GM23338 (cell line): ENCODE data around the gene MBOAT7. TPM values are rescaled to one million over a fixed set of nuclear protein-coding genes. Genes with fewer than 3 reads are reported as not detected.

Experiments
- ATAC-seq: fragments of 200-7000 bp; cut with Tn5 transposase; 3 replicates; pipeline ENCODE4 v1.9.1; 2020
- DNase-seq: peaks from one replicate; pipeline ENCODE4 v3.0.0-alpha.2; 2015; ENCODE audit warnings: low spot score
- H2AFZ ChIP-seq: fragments of 200-600 bp; sonication (generic); 2 replicates; pipeline ENCODE4 v1.8.0; 2016; ENCODE audit warnings: antibody characterized with exemption, mild to moderate bottlenecking, moderate library complexity
- H3F3A ChIP-seq: fragments of 200-600 bp; sonication (generic); replicated peaks from 2 replicates; pipeline ENCODE4 v1.8.0; 2017; ENCODE audit warnings: antibody characterized with exemption, mixed run types, low read depth
- H3K27ac ChIP-seq: fragments of 200-600 bp; sonication (generic); 2 replicates; pipeline ENCODE4 v1.6.1; 2016; ENCODE audit warnings: low read depth
- H3K27me3 ChIP-seq: fragments of 200-600 bp; sonication (generic); 2 replicates; pipeline ENCODE4 v1.8.0; 2016; ENCODE audit warnings: mild to moderate bottlenecking, mixed run types, moderate library complexity; ENCODE audit not compliant: insufficient read depth
- H3K36me3 ChIP-seq: fragments of 200-600 bp; sonication (generic); 2 replicates; pipeline ENCODE4 v1.8.0; 2016; ENCODE audit warnings: mild to moderate bottlenecking; ENCODE audit not compliant: insufficient read depth
- H3K4me1 ChIP-seq: fragments of 200-600 bp; sonication (generic); 2 replicates; pipeline ENCODE4 v1.8.0; 2016; ENCODE audit warnings: mild to moderate bottlenecking, moderate library complexity; ENCODE audit not compliant: insufficient read depth
- H3K4me2 ChIP-seq: fragments of 200-600 bp; sonication (generic); 2 replicates; pipeline ENCODE4 v1.7.1; 2017; ENCODE audit warnings: mixed run types
- H3K4me3 ChIP-seq: fragments of 200-600 bp; sonication (generic); 2 replicates; pipeline ENCODE4 v1.6.1; 2016; ENCODE audit warnings: mixed run types
- H3K79me2 ChIP-seq: fragments of 200-600 bp; sonication (generic); replicated peaks from 2 replicates; pipeline ENCODE4 v1.8.0; 2017; ENCODE audit warnings: mild to moderate bottlenecking; ENCODE audit not compliant: insufficient read depth
- H3K9me2 ChIP-seq: fragments of 200-600 bp; sonication (generic); 2 replicates; pipeline ENCODE4 v1.8.0; 2017; ENCODE audit not compliant: insufficient read depth
- H4K20me1 ChIP-seq: fragments of 200-600 bp; sonication (generic); replicated peaks from 2 replicates; pipeline ENCODE4 v1.8.0; 2017; ENCODE audit warnings: mild to moderate bottlenecking; ENCODE audit not compliant: insufficient read depth
- H3K27ac Mint-ChIP-seq: 2 replicates; pipeline ENCODE4 v1.8.0; 2020; ENCODE audit warnings: inconsistent platforms, mild to moderate bottlenecking, moderate library complexity, mixed read lengths
- H3K27me3 Mint-ChIP-seq: 3 replicates; pipeline ENCODE4 v1.8.0; 2022; ENCODE audit warnings: low read depth, mild to moderate bottlenecking, moderate library complexity, mixed read lengths, inconsistent platforms; ENCODE audit not compliant: insufficient read depth, poor library complexity
- H3K36me3 Mint-ChIP-seq: 3 replicates; pipeline ENCODE4 v1.8.0; 2021; ENCODE audit warnings: low read depth, mild to moderate bottlenecking, inconsistent platforms, moderate library complexity, mixed read lengths
- H3K4me1 Mint-ChIP-seq: 3 replicates; pipeline ENCODE4 v1.8.0; 2020; ENCODE audit warnings: mild to moderate bottlenecking, inconsistent platforms, mixed read lengths
- H3K4me3 Mint-ChIP-seq: 3 replicates; pipeline ENCODE4 v1.8.0; 2021; ENCODE audit warnings: moderate library complexity, mild to moderate bottlenecking, inconsistent platforms, mixed read lengths
- H3K9me3 Mint-ChIP-seq: 3 replicates; pipeline ENCODE4 v1.8.0; 2020; ENCODE audit warnings: moderate library complexity, mild to moderate bottlenecking, inconsistent platforms, mixed read lengths
- CREB1 ChIP-seq: fragments of 250-450 bp; sonication (Bioruptor Pico); IDR thresholded peaks from 2 replicates; pipeline ENCODE4 v1.5.0; 2020; ENCODE audit warnings: low read depth, mild to moderate bottlenecking, moderate library complexity
- CTCF ChIP-seq, 2 experiments: fragments of 200-600 bp in 1 of 2; sonication (generic) in 1 of 2; conservative IDR thresholded peaks; 2 replicates each; pipeline versions ENCODE4 v1.5.1 to v1.6.1; 2016 to 2017; ENCODE audit warnings: antibody characterized with exemption in 2 of 2, low read depth in 2 of 2, mild to moderate bottlenecking in 2 of 2, moderate library complexity in 1 of 2
- ETS1 ChIP-seq: IDR thresholded peaks from 2 replicates; pipeline ENCODE4 v1.6.1; 2016; ENCODE audit warnings: antibody characterized with exemption
- EZH2phosphoT487 ChIP-seq: fragments of 200-600 bp; sonication (generic); IDR thresholded peaks from one replicate; pipeline ENCODE4 v1.8.1; 2018; ENCODE audit warnings: antibody characterized with exemption; ENCODE audit not compliant: unreplicated experiment
- JUNB ChIP-seq: IDR thresholded peaks from one replicate; pipeline ENCODE4 v1.6.1; 2016; ENCODE audit warnings: antibody characterized with exemption; ENCODE audit not compliant: unreplicated experiment
- NANOG ChIP-seq: IDR thresholded peaks from 2 replicates; pipeline ENCODE4 v1.6.1; 2016; ENCODE audit warnings: antibody characterized with exemption, borderline replicate concordance
- POLR2AphosphoS5 ChIP-seq: IDR thresholded peaks from 2 replicates; pipeline ENCODE4 v1.6.1; 2016; ENCODE audit warnings: antibody characterized with exemption, low read depth
- ZNF331 ChIP-seq: fragments of 250-450 bp; sonication (Bioruptor Pico); IDR thresholded peaks from 2 replicates; pipeline ENCODE4 v1.5.0; 2020; ENCODE audit warnings: low read depth, mild to moderate bottlenecking, moderate library complexity
- ZNF462 ChIP-seq: fragments of 250-450 bp; sonication (Bioruptor Pico); IDR thresholded peaks from 2 replicates; pipeline ENCODE4 v1.5.0; 2020; ENCODE audit warnings: mild to moderate bottlenecking, moderate library complexity
- polyA plus RNA-seq: library from polyadenylated mRNA; unstranded; fragments of >200 nt; fragmentation: Nextera tagmentation; extraction: Ambion mirVana; gene quantifications from 2 replicates; pipeline ENCODE4 v1.2.1, GENCODE V29; 2016
- total RNA-seq: library from RNA; depleted of rRNA; stranded (reverse); fragments of >200 nt; shearing (Covaris generic); gene quantifications from 2 replicates; pipeline ENCODE4 v1.2.3, GENCODE V29; 2014

MBOAT7 gene
- total and polyA plus RNA-seq, 2 experiments from 2014 or later: 77.8 to 184 TPM

DNA sequence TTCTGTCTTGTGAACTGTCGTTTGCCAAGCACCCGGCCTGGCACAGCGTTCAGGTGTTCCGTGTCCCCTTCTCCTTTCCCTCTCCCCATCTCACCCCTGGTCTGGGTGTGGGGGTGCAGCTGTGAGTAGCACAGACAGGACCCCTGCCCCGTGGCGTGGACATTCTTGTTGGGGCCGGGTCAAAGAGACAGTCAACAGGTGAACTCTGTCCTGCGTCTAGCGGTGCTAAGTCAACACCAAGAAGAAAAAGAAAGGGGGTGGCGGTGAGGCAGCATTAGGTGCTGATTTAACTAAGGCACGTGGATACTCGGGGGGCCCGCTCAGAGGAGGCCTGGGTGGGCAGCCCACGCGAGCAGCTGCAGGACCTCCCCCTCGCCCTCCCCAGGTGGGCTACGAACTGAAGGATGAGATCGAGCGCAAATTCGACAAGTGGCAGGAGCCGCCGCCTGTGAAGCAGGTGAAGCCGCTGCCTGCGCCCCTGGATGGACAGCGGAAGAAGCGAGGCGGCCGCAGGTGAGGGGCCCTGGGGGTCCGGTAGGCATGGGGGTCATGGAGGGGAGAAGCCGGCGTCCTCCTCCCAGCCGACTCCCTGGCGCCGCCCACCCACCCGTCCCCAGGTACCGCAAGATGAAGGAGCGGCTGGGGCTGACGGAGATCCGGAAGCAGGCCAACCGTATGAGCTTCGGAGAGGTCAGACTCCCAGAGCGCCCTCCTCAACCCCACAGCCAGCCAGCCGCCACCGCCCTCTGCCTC, 61.5 kb downstream of the MBOAT7 start (continued):
- TF ChIP-seq ZNF462 (CRISPR knock-in tag): no peak
- TF ChIP-seq JUNB: no peak
- TF ChIP-seq POLR2AphosphoS5: no peak
- no peak for TF ChIP-seq CTCF (conservative IDR thresholded peaks at IDR 0.05; ENCODE audit: low read depth in 2 of 2)
- no peak for TF ChIP-seq CREB1 (CRISPR knock-in tag)
- no peak for TF ChIP-seq ZNF331 (CRISPR knock-in tag)
- no peak for TF ChIP-seq EZH2phosphoT487

- Histone ChIP-seq H3F3A (0 out of 2 replicates have a peak, but pooled peaks cover 2% of the 10 kb centered on the region), H3K9me2 (no peaks in the 10 kb centered on the region), H3K4me2 (no peak overlapping the region), H3K4me1 (no peaks in the 10 kb centered on the region), H3K4me3 (no peak overlapping the region), H4K20me1 (no peaks in the 10 kb centered on the region; the same call in 1 of the 2 replicates), H3K36me3 (peaks cover 7% of the 10 kb centered on the region; the same call in 1 of the 2 replicates), H3K79me2 (no peaks in the 10 kb centered on the region), H3K27ac (no peak overlapping the region), H3K27me3 (no peaks in the 10 kb centered on the region), H2AFZ (no peak overlapping the region)
- no peak overlapping the region for H3K27ac Mint-ChIP-seq
- ATAC-seq: no peak
- H3K27me3 Mint-ChIP-seq: peaks cover 15% of the 10 kb centered on the region
- no peak for DNase-seq
- peaks cover 62% of the 10 kb centered on the region for H3K36me3 Mint-ChIP-seq
- H3K4me1 Mint-ChIP-seq: no peaks in the 10 kb centered on the region
- no peaks in the 10 kb centered on the region for H3K9me3 Mint-ChIP-seq
- H3K4me3 Mint-ChIP-seq: no peak overlapping the region
- TF ChIP-seq NANOG: no peak
- no peak for TF ChIP-seq JUNB
- TF ChIP-seq EZH2phosphoT487: no peak
- no peak for TF ChIP-seq ETS1
Observed at GRCh38 chr19:54125713-54126112, 63.7 kb downstream of the MBOAT7 start.
